ENCODE results near the gene CELF5. TPM values are rescaled to one million over a fixed set of nuclear protein-coding genes. Genes with fewer than 3 reads are reported as not detected.
"Not testable (repeated sequence)": the region's sequence is repeated elsewhere in the genome, so short reads cannot be mapped to it uniquely, and the experiment has no call there.

Gene CELF5
- total RNA-seq, 1 experiment from 2014 or later = not detected

DNA sequence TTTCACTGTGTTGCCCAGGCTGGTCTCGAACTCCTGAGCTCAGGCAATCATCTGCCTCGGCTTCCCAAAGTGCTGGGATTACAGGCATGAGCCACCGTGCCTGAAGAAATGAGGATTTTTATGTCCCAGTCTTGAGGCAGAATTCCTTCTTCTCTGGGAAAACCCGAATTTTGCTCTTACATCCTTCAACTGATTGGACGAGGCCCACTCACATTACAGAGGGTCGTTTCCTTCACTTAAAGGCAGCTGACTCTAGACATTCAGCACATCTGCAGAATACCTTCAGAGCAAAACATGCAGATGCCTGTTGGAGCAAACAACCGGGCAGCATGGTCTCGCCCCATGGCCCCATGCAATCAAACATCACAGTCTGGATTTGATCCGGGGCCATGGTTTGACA lies 105.6 kb downstream of the CELF5 start:
- H3K4me3 ChIP-seq = no peak overlapping the region
- no peaks in the 10 kb centered on the region for H3K36me3 ChIP-seq
- no peak for DNase-seq
- no peaks in the 10 kb centered on the region for H3K9me3 ChIP-seq
- H3K27me3 ChIP-seq = no peaks in the 10 kb centered on the region

- not testable (repeated sequence) for H3K9me3 ChIP-seq, DNase-seq, H3K27me3 ChIP-seq, H3K4me3 ChIP-seq, H3K36me3 ChIP-seq
Observed at GRCh38 chr19:3332232-3332631, 107.8 kb downstream of the CELF5 start.

GRCh38 chr19:3333020-3333583 lies 108.6 kb downstream of the CELF5 start:
- no peaks in the 10 kb centered on the region for H3K9me3 ChIP-seq
- H3K27me3 ChIP-seq = no peaks in the 10 kb centered on the region
- no peaks in the 10 kb centered on the region for H3K36me3 ChIP-seq
- no peak for DNase-seq
- H3K4me3 ChIP-seq = no peak overlapping the region

DNA sequence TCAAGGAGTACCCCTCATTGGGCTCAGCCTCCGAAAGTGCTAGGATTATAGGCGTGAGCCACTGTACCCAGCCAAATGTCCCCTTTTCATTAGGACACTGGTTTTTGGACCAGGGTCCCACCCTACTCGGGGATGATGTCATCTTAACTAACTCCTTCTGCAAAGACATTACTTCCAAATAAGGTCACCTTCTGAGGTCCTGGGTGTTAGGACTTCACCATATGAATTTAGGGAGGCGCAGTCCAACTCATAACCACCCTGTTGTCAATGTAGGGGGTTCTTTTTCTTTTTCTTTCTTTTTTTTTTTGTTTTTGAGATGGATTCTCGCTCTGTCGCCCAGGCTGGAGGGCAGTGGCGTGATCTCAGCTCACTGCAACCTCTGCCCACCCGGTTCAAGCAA lies 109.2 kb downstream of the CELF5 start:
- no peaks in the 10 kb centered on the region for H3K36me3 ChIP-seq
- no peaks in the 10 kb centered on the region for H3K9me3 ChIP-seq
- no peaks in the 10 kb centered on the region for H3K27me3 ChIP-seq
- H3K4me3 ChIP-seq = no peak overlapping the region
- no peak for DNase-seq

DNA sequence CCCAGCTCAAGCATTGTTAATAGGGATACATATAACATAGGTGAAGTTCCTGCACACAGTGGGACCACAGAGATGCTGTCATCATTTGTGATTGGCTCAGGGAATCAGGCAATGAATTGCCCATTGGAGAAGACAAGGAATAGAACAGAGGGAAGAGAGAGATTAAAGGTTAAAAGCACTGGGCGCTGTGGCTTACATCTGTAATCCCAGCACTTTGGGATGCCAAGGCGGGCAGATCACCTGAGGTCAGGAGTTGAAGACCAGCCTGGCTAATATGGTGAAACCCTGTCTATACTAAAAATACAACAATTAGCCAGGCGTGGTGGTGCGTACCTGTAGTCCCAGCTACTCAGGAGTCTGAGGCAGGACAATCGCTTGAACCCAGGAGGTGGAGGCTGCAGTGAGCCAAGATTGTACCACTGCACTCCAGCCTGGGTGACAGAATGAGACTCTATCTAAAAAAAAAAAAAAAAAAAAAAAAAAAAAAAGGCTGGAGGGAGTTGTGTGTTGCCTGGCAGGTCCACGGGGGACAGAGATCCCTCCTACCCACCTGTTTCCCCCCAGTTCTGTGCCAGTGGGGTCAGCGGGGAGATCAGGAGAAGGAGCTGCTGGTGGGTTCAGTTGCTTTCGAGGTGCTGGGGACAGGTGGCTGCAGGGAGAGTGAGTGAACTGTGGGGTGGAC lies 110.4 kb downstream of the CELF5 start:
- H3K36me3 ChIP-seq, H3K27me3 ChIP-seq, H3K9me3 ChIP-seq, DNase-seq, H3K4me3 ChIP-seq: not testable (repeated sequence)

DNA sequence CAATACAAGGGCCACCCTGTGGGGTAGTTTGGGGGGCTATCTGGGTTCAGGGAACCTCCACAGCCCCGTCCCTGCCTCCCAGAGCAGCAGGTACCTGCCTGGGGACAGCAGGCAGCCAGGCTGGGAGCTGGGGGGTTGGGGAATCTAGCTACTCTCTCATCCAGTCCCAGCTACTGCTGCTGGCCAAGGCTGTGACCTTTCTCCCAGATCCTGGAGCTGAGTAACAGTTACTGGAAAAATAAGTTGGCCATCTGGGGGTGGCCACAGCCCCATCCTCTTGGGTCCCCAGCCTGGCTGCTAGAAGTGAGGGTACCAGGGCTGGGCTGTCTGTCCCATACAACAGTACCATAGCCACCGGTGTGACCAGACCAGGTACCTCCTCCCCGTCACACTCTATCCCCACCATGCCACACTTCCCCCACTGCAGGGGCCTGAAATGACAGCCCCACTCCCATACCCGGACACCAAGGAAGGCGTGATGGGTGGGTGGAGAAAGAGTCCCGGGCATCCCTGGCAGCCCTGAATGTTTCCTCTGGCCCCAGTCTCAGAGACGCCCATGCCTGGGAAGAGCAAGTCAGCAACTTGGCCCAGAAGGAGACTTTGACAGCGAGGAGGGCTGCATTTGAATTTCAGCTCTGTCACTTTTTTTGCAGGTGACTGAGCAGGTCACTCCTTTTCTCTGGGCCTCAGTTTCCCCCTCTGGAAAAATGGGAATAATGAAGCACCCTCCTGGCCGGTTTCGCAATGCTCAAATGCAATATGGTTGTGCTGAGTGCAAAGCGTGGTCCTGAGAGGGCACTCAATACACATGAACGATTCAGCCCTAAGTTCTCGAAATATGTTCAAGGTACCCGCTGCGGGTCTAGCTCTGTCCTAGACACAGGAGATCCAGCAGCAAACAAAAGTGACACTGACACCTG lies 111.2 kb downstream of the CELF5 start:
- H3K9me3 ChIP-seq = no peaks in the 10 kb centered on the region
- no peaks in the 10 kb centered on the region for H3K27me3 ChIP-seq
- H3K36me3 ChIP-seq = no peaks in the 10 kb centered on the region
- no peak overlapping the region for H3K4me3 ChIP-seq
- DNase-seq = peak; percentile 79

DNA sequence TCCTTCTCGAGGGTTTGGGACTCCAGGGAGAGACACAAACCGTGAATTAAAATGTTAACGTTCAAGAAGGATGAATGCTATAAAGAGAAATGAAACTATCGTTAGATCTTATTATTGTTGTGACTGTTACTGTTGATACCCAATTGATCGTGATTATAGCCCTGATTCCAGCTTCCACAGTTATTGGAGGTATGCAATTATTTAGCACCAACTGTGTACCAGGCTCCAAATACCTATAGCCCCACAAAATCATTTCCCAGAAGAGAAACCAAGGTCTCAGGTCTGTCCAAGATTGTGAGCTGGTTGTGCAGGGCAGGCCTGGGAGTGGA lies 111.9 kb downstream of the CELF5 start:
- H3K36me3 ChIP-seq = no peaks in the 10 kb centered on the region
- no peaks in the 10 kb centered on the region for H3K9me3 ChIP-seq
- H3K4me3 ChIP-seq = no peak overlapping the region
- H3K27me3 ChIP-seq = no peaks in the 10 kb centered on the region
- no peak for DNase-seq

GRCh38 chr19:3336680-3337523 lies 112.4 kb downstream of the CELF5 start:
- DNase-seq = peak; percentile 94
- Histone ChIP-seq H3K27me3 (no peaks in the 10 kb centered on the region), H3K4me3 (no peak overlapping the region), H3K9me3 (no peaks in the 10 kb centered on the region), H3K36me3 (no peaks in the 10 kb centered on the region)

DNA sequence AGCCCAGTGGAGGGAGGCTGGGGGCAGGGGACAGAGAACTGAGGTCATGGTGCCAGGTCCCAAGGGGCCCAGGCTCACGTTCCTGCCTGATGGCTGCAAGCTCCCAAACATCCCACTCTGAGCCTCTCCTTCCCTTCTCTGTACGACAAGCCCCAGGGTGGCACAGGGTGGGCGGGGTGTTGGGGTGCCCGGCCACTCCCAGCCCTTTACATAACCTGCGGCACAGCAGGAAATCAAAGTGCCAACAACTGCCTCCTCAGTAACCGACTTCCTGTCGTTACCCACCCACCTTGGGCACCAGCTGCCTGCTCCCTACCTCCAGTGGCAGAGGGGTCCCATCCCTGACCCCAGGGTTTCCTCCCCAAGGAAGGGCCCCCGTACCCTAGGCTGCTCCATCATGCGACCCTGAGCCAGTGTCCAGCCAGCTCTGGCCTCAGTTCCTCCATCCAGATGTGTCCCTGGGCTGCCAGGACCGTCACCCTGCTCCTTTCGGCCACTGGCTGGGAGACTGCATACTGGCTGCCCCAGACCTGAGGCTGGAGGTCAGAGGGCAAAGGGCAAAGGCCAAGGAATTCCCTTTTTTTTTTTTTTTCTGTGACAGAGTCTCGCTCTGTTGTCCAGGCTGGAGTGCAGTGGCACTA lies 114.2 kb downstream of the CELF5 start:
- Histone ChIP-seq H3K9me3 (no peaks in the 10 kb centered on the region), H3K4me3 (no peak overlapping the region), H3K27me3 (no peaks in the 10 kb centered on the region), H3K36me3 (no peaks in the 10 kb centered on the region)
- no peak for DNase-seq

- Histone ChIP-seq H3K9me3 (no peaks in the 10 kb centered on the region), H3K27me3 (no peaks in the 10 kb centered on the region), H3K4me3 (no peak overlapping the region), H3K36me3 (no peaks in the 10 kb centered on the region)
- DNase-seq = no peak
Observed at GRCh38 chr19:3340340-3340739, 115.9 kb downstream of the CELF5 start.

DNA sequence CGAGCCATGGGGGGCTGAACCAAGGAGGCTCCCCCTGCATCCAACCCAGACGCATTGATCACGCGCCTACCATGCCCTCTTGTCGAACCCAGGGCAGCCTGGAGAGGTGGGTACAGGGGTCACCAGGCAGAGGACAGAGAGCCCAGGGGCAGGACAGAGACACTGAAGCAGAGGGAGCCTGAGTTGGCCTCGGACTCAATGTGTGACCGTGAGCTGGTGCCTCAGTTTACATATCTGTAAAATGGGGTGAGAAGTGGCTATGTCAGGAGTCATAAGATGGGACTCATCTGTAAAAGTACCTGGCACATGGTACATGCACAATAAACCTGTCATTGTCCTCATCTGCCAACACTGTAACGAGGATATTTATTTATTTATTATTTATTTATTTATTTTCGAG lies 117.8 kb downstream of the CELF5 start:
- no peaks in the 10 kb centered on the region for H3K27me3 ChIP-seq
- H3K9me3 ChIP-seq = no peaks in the 10 kb centered on the region
- no peaks in the 10 kb centered on the region for H3K36me3 ChIP-seq
- no peak overlapping the region for H3K4me3 ChIP-seq
- no peak for DNase-seq

DNA sequence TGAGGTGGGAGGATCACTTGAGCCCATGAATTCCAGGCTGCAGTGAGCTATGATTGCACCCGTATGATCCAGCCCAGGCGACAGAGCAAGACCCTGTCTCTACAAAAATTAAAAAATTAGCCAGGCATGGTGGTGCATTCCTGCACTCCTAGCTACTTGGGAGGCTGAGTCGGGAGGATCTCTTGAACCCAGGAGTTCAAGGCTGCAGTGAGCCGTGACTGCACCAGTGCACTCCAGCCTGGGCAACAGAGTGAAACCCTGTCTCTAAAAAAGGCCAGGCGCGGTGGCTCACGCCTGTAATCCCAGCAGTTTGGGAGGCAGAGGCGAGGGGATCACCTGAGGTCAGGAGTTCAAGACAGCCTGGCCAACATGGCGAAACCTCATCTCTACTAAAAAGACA lies 118.5 kb downstream of the CELF5 start:
- DNase-seq, H3K27me3 ChIP-seq, H3K36me3 ChIP-seq, H3K4me3 ChIP-seq, H3K9me3 ChIP-seq: not testable (repeated sequence)

DNA sequence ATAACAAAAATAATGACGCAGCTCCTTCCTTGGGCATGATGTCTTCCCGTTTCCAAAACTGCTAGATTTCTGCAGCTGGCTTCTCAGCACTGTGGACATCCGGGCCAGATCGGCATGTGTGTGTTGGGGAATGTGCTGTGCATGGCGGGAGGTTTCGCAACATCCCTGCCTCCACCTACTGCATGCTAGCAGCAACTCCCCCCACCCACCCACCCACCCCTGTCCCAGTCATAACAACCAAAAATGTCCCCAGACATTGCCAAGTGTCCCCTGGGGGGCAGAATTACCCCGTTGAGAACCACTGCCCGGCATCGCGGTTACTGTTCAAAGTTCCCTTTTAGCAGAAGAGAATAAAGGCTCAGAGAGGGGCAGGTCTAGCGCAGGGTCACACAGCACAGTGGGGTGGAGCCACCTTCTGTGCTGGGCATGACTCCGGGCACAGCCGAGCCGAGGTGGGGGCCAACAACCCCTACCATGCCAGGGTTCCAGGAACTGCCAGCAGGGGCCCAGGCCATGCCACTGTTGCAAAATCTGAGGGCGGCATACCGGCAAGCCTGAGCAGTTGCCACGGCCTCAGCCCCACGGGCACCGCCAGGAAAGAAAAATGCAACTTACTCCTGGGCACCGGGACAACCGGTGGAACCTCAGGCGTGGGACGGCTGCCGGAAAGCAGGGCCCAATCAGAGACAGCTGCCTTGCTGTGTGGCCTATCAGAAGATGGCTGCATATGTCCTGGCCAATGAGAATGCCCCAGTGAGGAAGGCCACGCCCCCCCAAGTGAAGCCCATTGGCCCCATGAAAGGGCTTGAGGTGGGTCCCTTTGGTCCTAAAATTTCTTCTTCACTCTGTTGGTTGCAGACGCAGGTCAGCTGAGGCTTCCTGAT lies 119.4 kb downstream of the CELF5 start:
- DNase-seq = peak; percentile 90
- peak overlapping the region; percentile 30 for H3K4me3 ChIP-seq

GRCh38 chr19:3344608-3345598 lies 120.4 kb downstream of the CELF5 start:
- no peak for DNase-seq
- Histone ChIP-seq H3K4me3 (no peak overlapping the region), H3K9me3 (no peaks in the 10 kb centered on the region), H3K36me3 (no peaks in the 10 kb centered on the region), H3K27me3 (no peaks in the 10 kb centered on the region)

More for the DNA sequence above, 119.4 kb downstream of the CELF5 start:
- Histone ChIP-seq H3K27me3 (no peaks in the 10 kb centered on the region), H3K36me3 (no peaks in the 10 kb centered on the region), H3K9me3 (no peaks in the 10 kb centered on the region)

All from MG63 (cell line).